Measurements from ENCODE around the gene NEK2.

DNA sequence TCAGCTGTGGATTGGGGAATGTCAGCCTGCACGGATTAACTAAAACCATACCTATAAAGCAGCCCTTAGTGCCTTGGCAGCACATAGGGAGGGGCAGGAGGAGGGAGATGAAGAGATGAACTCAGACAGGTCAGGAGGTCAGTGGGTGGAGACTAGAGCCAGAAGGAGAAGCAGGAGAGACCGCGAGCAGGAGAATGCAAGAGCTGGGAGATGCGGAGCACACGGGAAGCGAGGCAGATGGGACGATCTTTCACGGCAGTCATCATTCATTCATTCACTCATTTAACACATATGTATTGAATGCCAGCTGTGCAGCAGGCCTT, 41.9 kb downstream of the NEK2 start:
- TF ChIP-seq, protein P1, sequence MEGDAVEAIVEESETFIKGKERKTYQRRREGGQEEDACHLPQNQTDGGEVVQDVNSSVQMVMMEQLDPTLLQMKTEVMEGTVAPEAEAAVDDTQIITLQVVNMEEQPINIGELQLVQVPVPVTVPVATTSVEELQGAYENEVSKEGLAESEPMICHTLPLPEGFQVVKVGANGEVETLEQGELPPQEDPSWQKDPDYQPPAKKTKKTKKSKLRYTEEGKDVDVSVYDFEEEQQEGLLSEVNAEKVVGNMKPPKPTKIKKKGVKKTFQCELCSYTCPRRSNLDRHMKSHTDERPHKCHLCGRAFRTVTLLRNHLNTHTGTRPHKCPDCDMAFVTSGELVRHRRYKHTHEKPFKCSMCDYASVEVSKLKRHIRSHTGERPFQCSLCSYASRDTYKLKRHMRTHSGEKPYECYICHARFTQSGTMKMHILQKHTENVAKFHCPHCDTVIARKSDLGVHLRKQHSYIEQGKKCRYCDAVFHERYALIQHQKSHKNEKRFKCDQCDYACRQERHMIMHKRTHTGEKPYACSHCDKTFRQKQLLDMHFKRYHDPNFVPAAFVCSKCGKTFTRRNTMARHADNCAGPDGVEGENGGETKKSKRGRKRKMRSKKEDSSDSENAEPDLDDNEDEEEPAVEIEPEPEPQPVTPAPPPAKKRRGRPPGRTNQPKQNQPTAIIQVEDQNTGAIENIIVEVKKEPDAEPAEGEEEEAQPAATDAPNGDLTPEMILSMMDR (IDR thresholded peaks at IDR 0.05; ENCODE audit: insufficient read depth, low read length, poor library complexity, severe bottlenecking), result no peak
- no peak for TF ChIP-seq EZH2phosphoT487 (conservative IDR thresholded peaks at IDR 0.05; ENCODE audit: low read length)

All from SU-DHL-6 (cell line).